Hepatocyte (in vitro differentiated cells): ENCODE measurements around the gene MICAL2. TPM values are rescaled to one million over a fixed set of nuclear protein-coding genes. Genes with fewer than 3 reads are reported as not detected.
A peak's percentile ranks its signal among the peaks of the same experiment; 100 is the strongest.

Experiments
- DNase-seq: peaks from one replicate; pipeline ENCODE4 v3.0.0-alpha.2; 2016; ENCODE audit warnings: low spot score
- H2AFZ ChIP-seq: fragments of 200-600 bp; sonication (generic); 2 replicates; pipeline ENCODE4 v1.6.0; 2016; ENCODE audit warnings: antibody characterized with exemption, mild to moderate bottlenecking
- H3K27ac ChIP-seq: fragments of 200-600 bp; sonication (generic); 2 replicates; pipeline ENCODE4 v1.5.1; 2016; ENCODE audit warnings: mild to moderate bottlenecking
- H3K27me3 ChIP-seq: fragments of 200-600 bp; sonication (generic); 2 replicates; pipeline ENCODE4 v1.6.1; 2016
- H3K36me3 ChIP-seq: fragments of 200-600 bp; sonication (generic); replicated peaks from 2 replicates; pipeline ENCODE4 v1.5.1; 2016; ENCODE audit warnings: low read depth; ENCODE audit not compliant: insufficient read depth
- H3K4me1 ChIP-seq: fragments of 200-600 bp; sonication (generic); 2 replicates; pipeline ENCODE4 v1.5.1; 2016; ENCODE audit warnings: mild to moderate bottlenecking, moderate library complexity; ENCODE audit not compliant: insufficient read depth
- H3K4me2 ChIP-seq: fragments of 200-600 bp; sonication (generic); 2 replicates; pipeline ENCODE4 v1.6.0; 2016
- H3K4me3 ChIP-seq: fragments of 200-600 bp; sonication (generic); 2 replicates; pipeline ENCODE4 v1.5.1; 2016; ENCODE audit warnings: mild to moderate bottlenecking
- H3K79me2 ChIP-seq: fragments of 200-600 bp; sonication (generic); 2 replicates; pipeline ENCODE4 v1.6.0; 2017; ENCODE audit warnings: mild to moderate bottlenecking
- H3K9me2 ChIP-seq: fragments of 200-600 bp; sonication (generic); replicated peaks from 2 replicates; pipeline ENCODE4 v1.6.0; 2017; ENCODE audit warnings: mild to moderate bottlenecking; ENCODE audit not compliant: insufficient read depth
- H3K9me3 ChIP-seq: fragments of 200-600 bp; sonication (generic); 2 replicates; pipeline ENCODE4 v1.5.1; 2016; ENCODE audit warnings: low read depth, mild to moderate bottlenecking
- H4K20me1 ChIP-seq: fragments of 200-600 bp; sonication (generic); 2 replicates; pipeline ENCODE4 v1.6.0; 2016; ENCODE audit warnings: mild to moderate bottlenecking; ENCODE audit not compliant: insufficient read depth, poor library complexity, severe bottlenecking
- EZH2 ChIP-seq: fragments of 200-600 bp; sonication (generic); IDR thresholded peaks from 2 replicates; pipeline ENCODE4 v1.6.1; 2016; ENCODE audit warnings: antibody characterized with exemption, mild to moderate bottlenecking, borderline replicate concordance
- EZH2phosphoT487 ChIP-seq: fragments of 200-600 bp; sonication (generic); IDR thresholded peaks from one replicate; pipeline ENCODE4 v1.6.1; 2018; ENCODE audit warnings: antibody characterized with exemption, mild to moderate bottlenecking, low read depth, moderate library complexity; ENCODE audit not compliant: unreplicated experiment, severe bottlenecking
- WGBS: methylation state at CpG from one replicate; pipeline ENCODE4 v1.1.6; 2016; ENCODE audit warnings: low lambda C conversion rate; ENCODE audit errors: missing lambda C conversion rate; 5-methylcytosine and 5-hydroxymethylcytosine counted together
- polyA plus RNA-seq: library from polyadenylated mRNA; unstranded; fragments of >200 nt; fragmentation: Nextera tagmentation; extraction: Ambion mirVana; gene quantifications from 2 replicates; pipeline ENCODE4 v1.2.1, GENCODE V29; 2016
- total RNA-seq: library from RNA; depleted of rRNA; stranded (reverse); fragments of >200 nt; gene quantifications from 2 replicates; pipeline ENCODE4 v1.2.3, GENCODE V29; 2014
- TF ChIP-seq, protein P1 (sequence below): fragments of 200-600 bp; sonication (generic); IDR thresholded peaks from 2 replicates; pipeline ENCODE4 v1.5.1; 2016; ENCODE audit warnings: antibody characterized with exemption, mild to moderate bottlenecking; ENCODE audit not compliant: poor library complexity

MICAL2 gene
- total and polyA plus RNA-seq, 2 experiments from 2014 or later = 36.8 to 56.0 TPM

DNA sequence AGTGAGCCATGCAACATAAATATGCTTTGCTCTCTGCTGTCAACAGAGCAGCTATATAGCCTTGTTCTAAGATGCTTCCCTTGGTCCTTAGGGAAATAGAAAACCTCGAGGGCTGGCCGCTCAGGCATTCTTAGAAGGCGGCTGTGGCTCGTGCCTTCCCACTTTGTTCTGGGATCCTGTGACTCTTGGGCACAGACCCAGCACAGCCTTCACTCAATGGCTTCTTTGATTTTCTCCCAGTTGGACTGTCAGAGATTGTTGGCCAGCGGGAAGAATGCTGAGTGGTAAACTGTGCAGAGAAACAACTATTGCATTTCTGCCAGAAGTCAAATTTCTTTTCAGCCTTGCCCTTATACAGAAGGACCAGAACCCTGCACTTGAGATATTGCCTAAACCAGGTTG is 9.5 kb upstream of the MICAL2 start:
- no peak overlapping the region for H3K27ac ChIP-seq
- no peaks in the 10 kb centered on the region for H4K20me1 ChIP-seq
- no peaks in the 10 kb centered on the region for H3K9me2 ChIP-seq
- TF ChIP-seq EZH2 = no peak
- TF ChIP-seq, protein P1, sequence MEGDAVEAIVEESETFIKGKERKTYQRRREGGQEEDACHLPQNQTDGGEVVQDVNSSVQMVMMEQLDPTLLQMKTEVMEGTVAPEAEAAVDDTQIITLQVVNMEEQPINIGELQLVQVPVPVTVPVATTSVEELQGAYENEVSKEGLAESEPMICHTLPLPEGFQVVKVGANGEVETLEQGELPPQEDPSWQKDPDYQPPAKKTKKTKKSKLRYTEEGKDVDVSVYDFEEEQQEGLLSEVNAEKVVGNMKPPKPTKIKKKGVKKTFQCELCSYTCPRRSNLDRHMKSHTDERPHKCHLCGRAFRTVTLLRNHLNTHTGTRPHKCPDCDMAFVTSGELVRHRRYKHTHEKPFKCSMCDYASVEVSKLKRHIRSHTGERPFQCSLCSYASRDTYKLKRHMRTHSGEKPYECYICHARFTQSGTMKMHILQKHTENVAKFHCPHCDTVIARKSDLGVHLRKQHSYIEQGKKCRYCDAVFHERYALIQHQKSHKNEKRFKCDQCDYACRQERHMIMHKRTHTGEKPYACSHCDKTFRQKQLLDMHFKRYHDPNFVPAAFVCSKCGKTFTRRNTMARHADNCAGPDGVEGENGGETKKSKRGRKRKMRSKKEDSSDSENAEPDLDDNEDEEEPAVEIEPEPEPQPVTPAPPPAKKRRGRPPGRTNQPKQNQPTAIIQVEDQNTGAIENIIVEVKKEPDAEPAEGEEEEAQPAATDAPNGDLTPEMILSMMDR = no peak
- no peak for TF ChIP-seq EZH2phosphoT487
- no peak for DNase-seq
- H3K9me3 ChIP-seq = no peaks in the 10 kb centered on the region
- no peak overlapping the region for H3K4me3 ChIP-seq
- H3K4me2 ChIP-seq = no peak overlapping the region
- H3K79me2 ChIP-seq = no peaks in the 10 kb centered on the region
- 77% methylated on average over 5 of the region's 5 CpGs for WGBS
- H2AFZ ChIP-seq = no peak overlapping the region
- no peaks in the 10 kb centered on the region for H3K27me3 ChIP-seq
- no peaks in the 10 kb centered on the region for H3K36me3 ChIP-seq
- H3K4me1 ChIP-seq = no peaks in the 10 kb centered on the region

- no peak overlapping the region for H3K4me3 ChIP-seq
- H2AFZ ChIP-seq = no peak overlapping the region
- no peaks in the 10 kb centered on the region for H3K79me2 ChIP-seq
- 28% methylated on average over 1 of the region's 1 CpG for WGBS
- DNase-seq = no peak
- no peak overlapping the region for H3K4me2 ChIP-seq
- H4K20me1 ChIP-seq = no peaks in the 10 kb centered on the region
- peak overlapping the region; percentile 8 for H3K27ac ChIP-seq
- no peaks in the 10 kb centered on the region for H3K27me3 ChIP-seq
- TF ChIP-seq EZH2 = no peak
- no peak for TF ChIP-seq EZH2phosphoT487
- TF ChIP-seq, protein P1 = no peak
- H3K36me3 ChIP-seq = no peaks in the 10 kb centered on the region
- H3K4me1 ChIP-seq = no peaks in the 10 kb centered on the region
- H3K9me2 ChIP-seq = no peaks in the 10 kb centered on the region
- no peaks in the 10 kb centered on the region for H3K9me3 ChIP-seq
Measured at GRCh38 chr11:12101318-12101717, 9.1 kb upstream of the MICAL2 start.

GRCh38 chr11:12102588-12103410 is 7.6 kb upstream of the MICAL2 start:
- WGBS = 73% methylated on average over 5 of the region's 5 CpGs
- TF ChIP-seq EZH2 (no peak), EZH2phosphoT487 (no peak)
- TF ChIP-seq, protein P1 = no peak

More at GRCh38 chr11:12102588-12103410, 7.6 kb upstream of the MICAL2 start:
- H3K9me2 ChIP-seq = no peaks in the 10 kb centered on the region
- H4K20me1 ChIP-seq = no peaks in the 10 kb centered on the region
- H3K79me2 ChIP-seq = no peaks in the 10 kb centered on the region
- H3K27ac ChIP-seq = no peak overlapping the region
- H3K27me3 ChIP-seq = no peaks in the 10 kb centered on the region
- no peaks in the 10 kb centered on the region for H3K4me1 ChIP-seq
- H3K4me2 ChIP-seq = no peak overlapping the region
- no peak overlapping the region for H2AFZ ChIP-seq
- H3K4me3 ChIP-seq = no peak overlapping the region
- H3K9me3 ChIP-seq = no peaks in the 10 kb centered on the region
- no peak for DNase-seq
- no peaks in the 10 kb centered on the region for H3K36me3 ChIP-seq
